ENCODE measurements around the gene PDRG1.
"Not testable (repeated sequence)": the region's sequence is repeated elsewhere in the genome, so short reads cannot be mapped to it uniquely, and the experiment has no call there.

Gene PDRG1

DNA sequence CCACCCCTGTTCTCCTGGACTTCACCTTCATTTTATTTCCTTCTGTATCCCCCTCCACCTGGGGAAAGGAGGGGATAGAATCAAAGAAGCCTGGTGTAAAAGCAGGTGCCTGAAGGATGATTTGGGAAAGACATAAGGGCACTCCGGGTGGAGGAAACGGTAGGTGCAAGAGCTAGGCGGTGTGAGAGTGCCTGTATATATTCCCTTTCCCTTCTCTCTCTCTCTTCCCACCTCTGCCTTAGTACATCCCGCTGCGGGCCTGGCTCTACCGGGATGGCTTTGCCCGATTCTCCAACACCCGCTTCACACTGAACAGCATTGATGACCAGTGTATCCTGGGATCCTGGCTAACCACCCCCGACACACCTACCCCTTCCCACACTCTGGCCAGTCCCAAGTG lies 26.2 kb downstream of the PDRG1 start:
- DNase-seq, result no peak

DNA sequence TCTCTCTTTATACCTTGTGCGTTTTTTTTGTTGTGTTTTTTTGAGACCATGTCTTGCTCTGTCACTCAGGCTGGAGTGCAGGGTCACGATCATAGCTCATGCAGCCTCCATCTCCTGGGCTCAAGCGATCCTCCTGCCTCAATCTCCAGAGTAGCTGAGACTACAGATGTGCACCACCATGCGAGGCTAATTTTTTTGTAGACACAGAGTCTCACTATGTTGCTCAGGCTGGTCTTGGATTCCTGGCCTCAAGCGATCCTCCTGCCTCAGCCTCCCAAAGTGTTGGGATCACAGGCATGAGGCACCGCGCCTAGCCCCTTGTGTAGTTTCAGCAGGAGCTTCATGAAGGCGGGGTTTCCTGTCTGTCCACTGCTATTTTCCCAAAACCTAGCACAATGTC lies 27.3 kb downstream of the PDRG1 start:
- no peak for DNase-seq

GRCh38 chr20:31923388-31924331 lies 28.2 kb downstream of the PDRG1 start:
- no peak for DNase-seq

DNA sequence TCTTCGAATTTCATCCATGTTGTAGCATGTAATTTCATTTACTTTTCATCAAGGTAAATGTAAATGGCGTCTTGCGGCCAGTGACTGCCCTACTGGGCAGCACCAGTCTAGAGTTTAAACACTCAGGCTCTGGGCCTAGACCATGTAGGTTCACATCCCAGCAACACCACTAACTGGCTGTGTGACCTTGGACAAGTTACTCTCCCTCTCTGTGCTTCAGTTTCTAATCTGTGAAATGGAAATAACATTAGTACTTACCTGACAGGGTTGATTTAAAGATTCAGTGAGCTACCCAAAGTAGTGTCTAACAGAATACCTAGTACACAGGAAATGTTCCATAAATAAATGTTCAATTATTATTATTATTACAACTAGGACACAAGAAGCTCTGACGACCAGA lies 29.3 kb downstream of the PDRG1 start:
- DNase-seq, result no peak

DNA sequence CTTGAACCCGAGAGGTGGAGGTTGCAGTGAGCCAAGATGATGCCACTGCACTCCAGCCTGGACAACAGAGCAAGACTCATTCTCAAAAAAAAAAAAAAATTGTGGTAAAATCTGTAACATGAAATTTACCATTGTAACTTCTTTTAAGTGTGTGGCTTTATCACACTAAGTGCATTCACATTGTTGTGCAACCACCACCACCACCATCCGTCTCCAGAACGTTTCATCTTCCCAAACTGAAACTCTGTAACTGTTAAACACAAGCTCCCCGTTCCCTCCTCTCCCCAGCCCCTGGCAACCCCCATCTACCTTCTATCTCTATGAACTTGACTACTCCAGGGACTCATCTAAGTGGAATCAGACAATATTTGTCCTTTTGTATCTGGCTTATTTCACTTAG lies 29.7 kb downstream of the PDRG1 start:
- DNase-seq, result no peak

- DNase-seq, result not testable (repeated sequence)
Observed at GRCh38 chr20:31921480-31921879, 30.4 kb downstream of the PDRG1 start.

DNA sequence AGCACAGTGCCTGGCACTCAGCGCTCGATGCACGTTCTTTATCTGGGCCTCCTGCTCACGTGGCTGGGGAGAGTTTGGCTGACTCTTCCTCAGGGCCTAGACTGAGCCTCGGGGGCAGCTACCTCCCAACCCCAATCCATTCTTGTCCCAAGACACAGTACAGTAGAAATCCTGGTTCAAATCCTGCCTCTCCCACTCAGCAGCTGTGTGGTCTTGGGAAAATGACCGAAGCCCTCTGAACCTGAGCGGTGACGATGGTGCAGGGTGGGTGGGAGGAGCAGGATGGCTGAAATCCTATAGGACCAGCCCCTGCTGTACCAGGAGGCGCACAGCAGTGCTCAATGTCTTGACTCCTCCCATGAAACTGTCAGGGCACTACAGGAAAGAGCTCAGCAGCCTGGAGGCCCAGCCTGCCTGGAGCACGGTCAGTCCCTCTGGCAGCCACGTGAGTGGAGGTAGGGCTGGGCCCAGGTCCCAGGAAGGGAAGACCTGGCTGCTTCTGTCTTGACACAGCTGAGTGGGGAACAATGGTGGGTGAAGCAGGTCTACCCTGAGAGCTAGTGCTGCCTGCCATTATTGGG lies 31.5 kb downstream of the PDRG1 start:
- DNase-seq, result no peak

DNA sequence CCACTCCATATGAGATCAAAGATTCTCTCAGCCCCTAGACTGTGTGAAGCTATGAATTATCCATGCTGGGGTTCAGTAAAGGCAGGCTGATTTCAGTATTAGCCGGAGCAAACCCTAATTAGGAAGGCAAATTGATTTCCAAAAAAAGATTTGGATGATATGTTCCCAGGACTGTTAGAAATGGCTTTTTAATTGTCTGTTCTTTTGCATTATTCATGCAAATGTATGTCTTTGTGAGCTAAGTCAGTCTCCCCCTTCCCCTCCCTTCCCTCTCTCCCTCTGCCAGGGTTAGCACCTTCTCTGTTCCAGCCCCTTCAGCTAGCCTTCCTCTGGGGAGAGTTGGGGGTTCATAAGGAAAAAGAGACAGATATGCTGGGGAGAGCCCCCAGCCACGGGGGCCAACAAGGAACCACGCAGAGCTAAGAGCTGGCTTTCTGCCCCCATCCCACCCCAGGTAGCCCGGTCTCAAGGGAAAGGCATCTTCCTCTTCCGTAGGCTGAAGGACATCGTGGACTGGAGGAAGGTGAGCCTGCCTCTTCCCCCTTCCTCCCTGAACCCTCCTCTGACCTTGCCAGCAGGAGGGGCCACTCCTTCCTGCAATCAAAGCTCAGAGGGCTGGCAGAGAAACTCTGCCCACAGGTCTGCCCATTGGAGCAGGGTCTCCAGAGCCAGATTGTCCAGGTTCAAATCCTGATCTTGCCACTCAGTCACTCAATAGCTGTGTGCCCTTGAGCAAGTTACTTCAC lies 32.3 kb downstream of the PDRG1 start:
- DNase-seq, result no peak

DNA sequence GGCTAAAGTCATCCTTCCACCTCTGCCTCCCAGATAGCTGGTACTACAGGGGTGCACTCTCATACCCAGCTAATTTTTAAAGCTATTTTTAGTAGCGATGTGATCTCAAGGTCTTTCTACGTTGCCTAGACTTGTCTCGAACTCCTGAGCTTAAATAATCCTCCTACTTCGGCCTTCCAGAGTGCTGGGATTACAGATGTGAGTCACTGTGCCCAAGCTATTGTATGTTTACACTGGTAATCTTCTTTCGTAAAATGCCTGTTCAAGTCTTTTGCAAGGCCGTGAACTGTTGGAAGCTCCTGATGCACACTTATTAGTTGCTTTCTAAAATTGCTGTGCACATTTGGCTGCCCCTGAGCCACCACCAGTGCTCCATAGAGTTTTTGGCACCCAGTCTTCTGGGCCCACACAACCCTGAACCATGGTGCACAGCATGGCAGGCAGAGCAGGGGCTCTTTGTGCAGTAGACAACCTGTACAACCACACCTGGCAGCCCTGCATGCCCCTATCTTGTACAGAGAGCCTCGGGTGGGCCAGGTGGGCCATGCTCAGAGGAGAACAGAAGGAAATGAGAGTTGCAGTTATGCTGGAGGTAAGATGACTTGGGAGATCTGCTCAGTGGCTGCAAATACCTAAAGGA lies 33.3 kb downstream of the PDRG1 start:
- DNase-seq, result no peak

DNA sequence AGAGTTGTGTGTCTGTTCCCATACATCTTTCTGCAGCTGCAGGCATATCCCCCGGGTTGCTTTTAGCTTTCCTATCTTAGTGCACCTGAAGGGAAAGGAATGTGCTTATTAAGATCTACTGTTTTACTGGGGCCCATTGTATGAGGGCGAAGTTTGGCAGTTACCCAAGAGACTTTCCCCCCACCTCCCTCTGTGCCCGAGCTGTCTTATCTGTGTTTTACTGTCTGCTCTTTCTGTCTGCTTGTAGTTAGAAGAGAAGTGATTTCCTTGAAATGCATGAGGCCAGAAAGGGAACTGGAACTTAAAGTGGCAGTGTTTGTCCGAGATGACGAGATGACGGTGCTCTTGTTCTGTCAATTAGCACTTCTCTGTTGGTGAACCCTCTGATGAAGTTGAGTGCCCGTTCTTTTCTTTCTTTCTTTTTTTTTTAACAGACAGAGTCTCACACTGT lies 33.9 kb downstream of the PDRG1 start:
- not testable (repeated sequence) for DNase-seq

GRCh38 chr20:31916708-31917107 lies 35.1 kb downstream of the PDRG1 start:
- no peak for DNase-seq

GRCh38 chr20:31915491-31916280 lies 36.2 kb downstream of the PDRG1 start:
- DNase-seq, result no peak

DNA sequence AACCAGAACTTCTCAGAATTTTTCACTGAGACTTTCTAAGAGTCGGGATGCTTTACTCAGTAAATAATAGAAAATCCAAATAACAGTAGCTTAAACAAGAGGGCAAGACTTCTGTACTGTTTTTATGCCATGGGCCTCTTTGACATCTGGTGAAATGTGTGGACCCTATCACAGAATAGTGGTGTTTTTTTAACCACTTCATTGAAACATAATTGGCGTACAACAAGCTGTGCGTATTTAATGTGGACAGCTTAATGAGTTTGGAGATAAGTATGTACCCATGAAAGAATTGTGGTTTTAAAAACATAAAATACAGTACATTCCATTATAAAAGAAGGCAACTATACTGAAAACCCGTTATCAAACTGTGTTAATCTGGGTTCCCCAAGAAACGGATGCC lies 37.7 kb downstream of the PDRG1 start:
- no peak for DNase-seq

GRCh38 chr20:31913431-31914157 lies 38.3 kb downstream of the PDRG1 start:
- no peak for DNase-seq

GRCh38 chr20:31910071-31910803 lies 41.6 kb downstream of the PDRG1 start:
- DNase-seq, result no peak

GRCh38 chr20:31909253-31910070 lies 42.4 kb downstream of the PDRG1 start:
- no peak for DNase-seq

GRCh38 chr20:31908424-31908823 lies 43.4 kb downstream of the PDRG1 start:
- no peak for DNase-seq

DNA sequence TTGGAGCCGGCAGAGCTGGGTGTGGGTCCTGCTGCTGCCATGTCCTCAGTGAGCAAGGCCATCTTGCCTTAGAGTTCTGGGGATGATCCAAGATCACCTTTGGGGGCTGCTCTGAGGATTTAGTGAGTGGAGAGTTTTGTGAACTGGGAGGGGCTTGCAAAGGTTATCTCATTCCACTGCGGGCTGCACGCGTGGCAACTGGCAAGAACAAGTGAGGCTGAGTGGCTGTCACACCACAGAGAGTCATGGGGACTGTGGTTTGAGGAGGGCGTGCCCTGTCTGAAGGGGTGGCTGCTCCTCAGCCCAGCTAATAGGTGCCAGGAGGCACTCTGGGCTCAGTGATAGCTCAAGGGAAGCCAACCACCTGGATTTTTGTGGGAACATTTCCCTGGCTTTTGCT lies 43.8 kb downstream of the PDRG1 start:
- no peak for DNase-seq

- no peak for DNase-seq
Observed at GRCh38 chr20:31907046-31907445, 44.8 kb downstream of the PDRG1 start.

GRCh38 chr20:31906001-31906400 lies 45.8 kb downstream of the PDRG1 start:
- DNase-seq, result no peak

Measured in activated CD4-positive, CD25-positive, alpha-beta regulatory T cell treated with anti-CD3 and anti-CD28 coated beads, Interleukin-2, amount 50 U/mL, for 72 hours (primary cell).